Measurements from ENCODE around the gene SUSD5.

SUSD5 gene

GRCh38 chr3:33103480-33103879 lies 115.1 kb downstream of the SUSD5 start:
- no peaks in the 10 kb centered on the region for H3K4me1 ChIP-seq
- no peak for TF ChIP-seq CTCF (IDR thresholded peaks at IDR 0.05; ENCODE audit: low read depth, low read length)
- H3K4me3 ChIP-seq (ENCODE audit: low read depth, low read length), result no peak overlapping the region

GRCh38 chr3:33103034-33103433 lies 115.6 kb downstream of the SUSD5 start:
- no peaks in the 10 kb centered on the region for H3K36me3 ChIP-seq
- TF ChIP-seq CTCF (IDR thresholded peaks at IDR 0.05; ENCODE audit: low read depth, low read length), result no peak
- no peaks in the 10 kb centered on the region for H3K27me3 ChIP-seq
- H3K4me1 ChIP-seq, result no peaks in the 10 kb centered on the region
- no peak for DNase-seq
- H3K9me3 ChIP-seq, result no peaks in the 10 kb centered on the region
- no peak overlapping the region for H3K4me3 ChIP-seq (ENCODE audit: low read depth, low read length)

More at GRCh38 chr3:33103480-33103879, 115.1 kb downstream of the SUSD5 start:
- no peaks in the 10 kb centered on the region for H3K9me3 ChIP-seq
- no peaks in the 10 kb centered on the region for H3K27me3 ChIP-seq
- no peak for DNase-seq
- H3K36me3 ChIP-seq, result no peaks in the 10 kb centered on the region

GRCh38 chr3:33100229-33100628 lies 118.4 kb downstream of the SUSD5 start:
- Histone ChIP-seq H3K27me3 (no peaks in the 10 kb centered on the region), H3K36me3 (no peaks in the 10 kb centered on the region), H3K4me1 (no peaks in the 10 kb centered on the region), H3K4me3 (ENCODE audit: low read depth, low read length) (no peak overlapping the region), H3K9me3 (no peaks in the 10 kb centered on the region)
- DNase-seq, result no peak
- TF ChIP-seq CTCF (IDR thresholded peaks at IDR 0.05; ENCODE audit: low read depth, low read length), result no peak

Measured in BE2C (cell line).